ENCODE measurements around the gene TLL1. TPM values are rescaled to one million over a fixed set of nuclear protein-coding genes. Genes with fewer than 3 reads are reported as not detected.

Gene TLL1
- total RNA-seq, 1 experiment from 2014 or later, result 0.37 TPM

DNA sequence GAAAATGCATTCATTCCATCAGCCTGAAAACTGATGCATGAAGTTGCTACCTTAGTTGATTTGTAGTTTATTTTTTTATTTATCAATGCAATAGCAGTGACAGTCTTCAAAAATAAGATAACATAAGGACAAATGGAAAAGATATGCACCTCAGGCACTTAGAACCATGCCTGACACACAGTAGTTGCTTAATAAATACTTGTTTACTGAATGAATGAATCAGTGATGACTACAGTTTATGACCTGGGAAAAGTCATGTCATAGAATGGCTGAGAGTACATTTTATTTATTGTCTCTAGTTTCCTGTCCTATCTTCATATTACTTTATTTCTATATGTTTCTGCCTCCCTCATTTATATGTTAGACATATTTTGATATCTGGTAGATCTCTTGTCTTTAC, 171.8 kb downstream of the TLL1 start:
- intact Hi-C loops (cut with micrococcal nuclease), result no loop called here
- TF ChIP-seq TCF7L2 (IDR thresholded peaks at IDR 0.05; ENCODE audit: borderline replicate concordance, extremely low read depth, insufficient read depth, insufficient read length) (no peak), SRF (IDR thresholded peaks at IDR 0.05; ENCODE audit: low read depth) (no peak), EZH2phosphoT487 (IDR thresholded peaks at IDR 0.05; ENCODE audit: borderline replicate concordance) (no peak), EGR1 (IDR thresholded peaks at IDR 0.05; ENCODE audit: low read depth) (no peak), ZNF274 (IDR thresholded peaks at IDR 0.05; ENCODE audit: low read depth, low read length) (no peak), ELF1 (IDR thresholded peaks at IDR 0.05; ENCODE audit: borderline replicate concordance, low read depth) (no peak), FOSL1 (IDR thresholded peaks at IDR 0.05; ENCODE audit: low read depth) (no peak), EZH2 (IDR thresholded peaks at IDR 0.05) (no peak), CBX3 (IDR thresholded peaks at IDR 0.05; ENCODE audit: low read depth) (no peak), POLR2AphosphoS5 (IDR thresholded peaks at IDR 0.05; ENCODE audit: low read depth, low read length) (no peak)
- TF ChIP-seq, protein P1, sequence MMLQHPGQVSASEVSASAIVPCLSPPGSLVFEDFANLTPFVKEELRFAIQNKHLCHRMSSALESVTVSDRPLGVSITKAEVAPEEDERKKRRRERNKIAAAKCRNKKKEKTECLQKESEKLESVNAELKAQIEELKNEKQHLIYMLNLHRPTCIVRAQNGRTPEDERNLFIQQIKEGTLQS (IDR thresholded peaks at IDR 0.05), result no peak
- TF ChIP-seq, protein P2, sequence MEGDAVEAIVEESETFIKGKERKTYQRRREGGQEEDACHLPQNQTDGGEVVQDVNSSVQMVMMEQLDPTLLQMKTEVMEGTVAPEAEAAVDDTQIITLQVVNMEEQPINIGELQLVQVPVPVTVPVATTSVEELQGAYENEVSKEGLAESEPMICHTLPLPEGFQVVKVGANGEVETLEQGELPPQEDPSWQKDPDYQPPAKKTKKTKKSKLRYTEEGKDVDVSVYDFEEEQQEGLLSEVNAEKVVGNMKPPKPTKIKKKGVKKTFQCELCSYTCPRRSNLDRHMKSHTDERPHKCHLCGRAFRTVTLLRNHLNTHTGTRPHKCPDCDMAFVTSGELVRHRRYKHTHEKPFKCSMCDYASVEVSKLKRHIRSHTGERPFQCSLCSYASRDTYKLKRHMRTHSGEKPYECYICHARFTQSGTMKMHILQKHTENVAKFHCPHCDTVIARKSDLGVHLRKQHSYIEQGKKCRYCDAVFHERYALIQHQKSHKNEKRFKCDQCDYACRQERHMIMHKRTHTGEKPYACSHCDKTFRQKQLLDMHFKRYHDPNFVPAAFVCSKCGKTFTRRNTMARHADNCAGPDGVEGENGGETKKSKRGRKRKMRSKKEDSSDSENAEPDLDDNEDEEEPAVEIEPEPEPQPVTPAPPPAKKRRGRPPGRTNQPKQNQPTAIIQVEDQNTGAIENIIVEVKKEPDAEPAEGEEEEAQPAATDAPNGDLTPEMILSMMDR (IDR thresholded peaks at IDR 0.05 in 2 of 3, conservative IDR thresholded peaks at IDR 0.05 in 1 of 3; ENCODE audit: borderline replicate concordance in 1 of 3, insufficient read depth in 1 of 3, low read depth in 2 of 3, low read length in 2 of 3), result no peak
- Histone ChIP-seq H3K4me2 (ENCODE audit: low read length) (no peak overlapping the region), H4K20me1 (ENCODE audit: insufficient read depth) (no peaks in the 10 kb centered on the region), H3K27me3 (ENCODE audit: insufficient read depth, low read length) (no peaks in the 10 kb centered on the region), H3K9me2 (ENCODE audit: insufficient read depth) (no peaks in the 10 kb centered on the region), H3K4me1 (ENCODE audit: control insufficient read depth in 1 of 2, insufficient read depth in 2 of 2, low read length in 2 of 2) (no peaks in the 10 kb centered on the region), H3K9me3 (ENCODE audit: control insufficient read depth in 1 of 2, insufficient read depth in 1 of 2, low read depth in 1 of 2, low read length in 2 of 2) (no peaks in the 10 kb centered on the region), H2AFZ (ENCODE audit: low read depth, low read length, poor library complexity, severe bottlenecking) (no peak overlapping the region), H3K36me3 (ENCODE audit: control insufficient read depth in 1 of 2, insufficient read depth in 2 of 2, low read length in 2 of 2) (no peaks in the 10 kb centered on the region), H3K27ac (ENCODE audit: low read depth, low read length) (no peak overlapping the region), H3K79me2 (ENCODE audit: insufficient read depth, low read length) (no peaks in the 10 kb centered on the region), H3K4me3 (replicated peaks in 1 of 2; ENCODE audit: low read depth in 1 of 2, low read length in 2 of 2) (no peak overlapping the region), H3K9ac (ENCODE audit: low read length) (no peak overlapping the region)
- no peak for DNase-seq (ENCODE audit: low read depth, low spot score)
- ChIA-PET POLR2A (no interaction called here), RAD21 (ENCODE audit: low non-redundant PET in 1 of 2, low total read pairs in 2 of 2, uncharacterized antibody in 2 of 2, unreplicated experiment in 2 of 2) (no interaction called here), CTCF (no interaction called here)
- BruUV-seq (replicated peaks), result no TSS peak
- ATAC-seq, result no peak

Data from HCT116 (cell line).